PC-3 (cell line): ENCODE results near the gene LBHD1. TPM values are rescaled to one million over a fixed set of nuclear protein-coding genes. Genes with fewer than 3 reads are reported as not detected.

Source experiments
- ATAC-seq: fragments of 200-7000 bp; cut with Tn5 transposase; 2 replicates; pipeline ENCODE4 v1.9.1; 2020; ENCODE audit warnings: mild to moderate bottlenecking, moderate library complexity
- BruUV-seq: library from RNA; stranded (reverse); fragments of 400-500 nt; replicated peaks from 2 replicates; lab custom pipeline; 2021; lab: Mats Ljungman, UMichigan
- CTCF ChIA-PET: fragments of 300-600 bp; sonication (Branson Sonifier 250); formaldehyde crosslinking; loops from one replicate; lab custom pipeline; 2022; ENCODE audit warnings: antibody characterized with exemption; lab: Charles Lee
- POLR2A ChIA-PET: fragments of 300-600 bp; sonication (Branson Sonifier 250); formaldehyde crosslinking; loops from one replicate; lab custom pipeline; 2022; ENCODE audit warnings: antibody characterized with exemption; ENCODE audit not compliant: unreplicated experiment; lab: Charles Lee
- DNase-seq: peaks from one replicate; pipeline ENCODE4 v3.0.0-alpha.2; 2015
- H2AFZ ChIP-seq: fragments of 300-600 bp; sonication (generic); 2 replicates; pipeline ENCODE4 v1.6.0; 2016; ENCODE audit warnings: antibody characterized with exemption, low read length
- H3F3A ChIP-seq: fragments of 300-600 bp; sonication (generic); one replicate; pipeline ENCODE4 v1.6.0; 2017; ENCODE audit warnings: antibody characterized with exemption, low read length, control low read depth, mild to moderate bottlenecking; ENCODE audit not compliant: unreplicated experiment
- H3K27ac ChIP-seq: fragments of 300-600 bp; sonication (generic); 2 replicates; pipeline ENCODE4 v1.5.1; 2016; ENCODE audit warnings: mild to moderate bottlenecking, low read length
- H3K27me3 ChIP-seq: fragments of 300-600 bp; sonication (generic); 2 replicates; pipeline ENCODE4 v1.6.1; 2016; ENCODE audit warnings: low read length, mixed read lengths
- H3K36me3 ChIP-seq: fragments of 300-600 bp; sonication (generic); 2 replicates; pipeline ENCODE4 v1.6.1; 2016; ENCODE audit warnings: low read depth, mixed run types, low read length, mixed read lengths
- H3K4me1 ChIP-seq: fragments of 300-600 bp; sonication (generic); 2 replicates; pipeline ENCODE4 v1.5.1; 2016; ENCODE audit warnings: low read length; ENCODE audit not compliant: insufficient read depth
- H3K4me2 ChIP-seq: fragments of 300-600 bp; sonication (generic); 2 replicates; pipeline ENCODE4 v1.6.0; 2016; ENCODE audit warnings: low read length
- H3K4me3 ChIP-seq: fragments of 300-600 bp; sonication (generic); 2 replicates; pipeline ENCODE4 v1.5.1; 2016; ENCODE audit warnings: mild to moderate bottlenecking, low read length, mixed read lengths
- H3K79me2 ChIP-seq: fragments of 300-600 bp; sonication (generic); 2 replicates; pipeline ENCODE4 v1.6.1; 2017; ENCODE audit warnings: low read length, mixed read lengths
- H3K9ac ChIP-seq: fragments of 300-600 bp; sonication (generic); 2 replicates; pipeline ENCODE4 v1.6.0; 2016; ENCODE audit warnings: mild to moderate bottlenecking, low read length
- H3K9me2 ChIP-seq: fragments of 300-600 bp; sonication (generic); replicated peaks from 2 replicates; pipeline ENCODE4 v1.6.1; 2016; ENCODE audit warnings: mixed run types, low read length, mixed read lengths
- H3K9me3 ChIP-seq: fragments of 300-600 bp; sonication (generic); 2 replicates; pipeline ENCODE4 v1.6.1; 2016; ENCODE audit warnings: low read length, mixed read lengths
- H4K20me1 ChIP-seq: fragments of 300-600 bp; sonication (generic); 2 replicates; pipeline ENCODE4 v1.6.1; 2016; ENCODE audit warnings: low read length, mixed read lengths
- CTCF ChIP-seq: fragments of 300-600 bp; sonication (generic); conservative IDR thresholded peaks from 2 replicates; pipeline ENCODE4 v1.5.1; 2017; ENCODE audit warnings: antibody characterized with exemption, low read depth, mild to moderate bottlenecking, low read length
- EZH2 ChIP-seq: fragments of 300-600 bp; sonication (generic); IDR thresholded peaks from one replicate; pipeline ENCODE4 v1.6.1; 2017; ENCODE audit warnings: antibody characterized with exemption, mild to moderate bottlenecking, low read length; ENCODE audit not compliant: unreplicated experiment
- EZH2phosphoT487 ChIP-seq: fragments of 300-600 bp; sonication (generic); IDR thresholded peaks from 2 replicates; pipeline ENCODE4 v1.6.1; 2018; ENCODE audit warnings: mild to moderate bottlenecking, antibody characterized with exemption, low read length, borderline replicate concordance
- intact Hi-C: fragments of 100-400 bp; cut with micrococcal nuclease; formaldehyde crosslinking; loops from 2 replicates; pipeline ENCODE4 v1.9.0; 2023
- total RNA-seq: library from RNA; depleted of rRNA; stranded (reverse); fragments of >200 nt; gene quantifications from 2 replicates; pipeline ENCODE4 v1.2.3, GENCODE V29; 2014

Gene LBHD1
- total RNA-seq, 1 experiment from 2014 or later = 9.7 TPM

- H2AFZ ChIP-seq = no peak within 1 kb of the TSS
- H3K4me3 ChIP-seq = no peak within 1 kb of the TSS
- H3K4me2 ChIP-seq = no peak within 1 kb of the TSS
- H3K27ac ChIP-seq = no peak within 1 kb of the TSS
- POLR2A ChIA-PET = interaction anchor here (0.6 kb wide), 1 partner anchor 150 kb away, joined by 6 read pairs; no protein-coding TSS in a partner anchor
- no TSS peak for BruUV-seq
- peak; percentile 27; the same call in 1 of the 2 replicates for ATAC-seq
- no peaks in the 10 kb centered on the region for H3K79me2 ChIP-seq
- peaks cover 3% of the 10 kb centered on the region for H3F3A ChIP-seq
- intact Hi-C loops = loop anchor here (10.0 kb wide), 1 partner anchor 295 kb away; no protein-coding TSS in a partner anchor
- TF ChIP-seq EZH2 = no peak
- no peaks in the 10 kb centered on the region for H4K20me1 ChIP-seq
- no peaks in the 10 kb centered on the region for H3K4me1 ChIP-seq
- no peak for DNase-seq
- H3K9me3 ChIP-seq = no peaks in the 10 kb centered on the region
- H3K27me3 ChIP-seq = no peaks in the 10 kb centered on the region
- peaks cover 23% of the 10 kb centered on the region for H3K36me3 ChIP-seq
- CTCF ChIA-PET = no interaction called here
- H3K9me2 ChIP-seq = no peaks in the 10 kb centered on the region
- H3K9ac ChIP-seq = no peak within 1 kb of the TSS
Observed at GRCh38 chr11:62689421-62690183, 17.5 kb upstream of the LBHD1 start, which contains the start of gene LRRN4CL. TSS of gene LRRN4CL (minus strand) at chr11:62689530. CDS start at chr11:62688508, 1,022 bp downstream.

GRCh38 chr11:62688491-62688890, 16.4 kb upstream of the LBHD1 start:
- Histone ChIP-seq H3K4me3 (no peak overlapping the region), H4K20me1 (no peaks in the 10 kb centered on the region), H3K4me1 (no peaks in the 10 kb centered on the region), H3K9me3 (no peaks in the 10 kb centered on the region), H2AFZ (no peak overlapping the region), H3K9me2 (no peaks in the 10 kb centered on the region), H3F3A (no peaks in the 10 kb centered on the region), H3K27ac (no peak overlapping the region), H3K27me3 (no peaks in the 10 kb centered on the region), H3K79me2 (no peaks in the 10 kb centered on the region), H3K36me3 (peaks cover 19% of the 10 kb centered on the region), H3K4me2 (no peak overlapping the region), H3K9ac (no peak overlapping the region)
- no TSS peak for BruUV-seq
- DNase-seq = no peak
- POLR2A ChIA-PET = no interaction called here
- ATAC-seq = no peak
- TF ChIP-seq EZH2 (no peak), CTCF (no peak), EZH2phosphoT487 (no peak)
- CTCF ChIA-PET = interaction anchor here (0.6 kb wide), 1 partner anchor 71 kb away, joined by 6 read pairs; no protein-coding TSS in a partner anchor
- intact Hi-C loops = no loop called here

- TF ChIP-seq CTCF (no peak), EZH2 (no peak), EZH2phosphoT487 (no peak)
- Histone ChIP-seq H4K20me1 (no peaks in the 10 kb centered on the region), H3K9me3 (no peaks in the 10 kb centered on the region), H3K9ac (no peak overlapping the region), H3K4me3 (no peak overlapping the region), H3F3A (no peaks in the 10 kb centered on the region), H3K9me2 (no peaks in the 10 kb centered on the region), H3K79me2 (no peaks in the 10 kb centered on the region), H3K4me2 (no peak overlapping the region), H3K4me1 (no peaks in the 10 kb centered on the region), H3K36me3 (peaks cover 16% of the 10 kb centered on the region; the same call in 1 of the 2 replicates), H3K27ac (no peak overlapping the region), H3K27me3 (no peaks in the 10 kb centered on the region), H2AFZ (no peak overlapping the region)
- CTCF ChIA-PET = no interaction called here
- POLR2A ChIA-PET = no interaction called here
- no peak for ATAC-seq
- DNase-seq = no peak
- intact Hi-C loops = no loop called here
- no TSS peak for BruUV-seq
Observed at GRCh38 chr11:62687508-62688396, 15.7 kb upstream of the LBHD1 start.
